Neural cell (in vitro differentiated cells): ENCODE results near the gene ZNF407. TPM values are rescaled to one million over a fixed set of nuclear protein-coding genes. Genes with fewer than 3 reads are reported as not detected.

ENCODE experiments used
- H2AFZ ChIP-seq: fragments of 200-600, 300-800 bp; sonication (generic), shearing (Covaris generic); 2 replicates; pipeline ENCODE4 v1.6.0; 2014; ENCODE audit warnings: low read depth, mild to moderate bottlenecking, antibody characterized with exemption, low read length, moderate library complexity
- H3F3A ChIP-seq: fragments of 200-600 bp; shearing (Covaris generic); 2 replicates; pipeline ENCODE4 v1.6.1; 2016; ENCODE audit warnings: mild to moderate bottlenecking, moderate library complexity, mixed read lengths, antibody characterized with exemption, low read length; ENCODE audit not compliant: insufficient read depth, poor library complexity, severe bottlenecking
- H3K27ac ChIP-seq: fragments of 200-600, 300-800 bp; sonication (generic), shearing (Covaris generic); 2 replicates; pipeline ENCODE4 v1.5.1; 2014; ENCODE audit warnings: mild to moderate bottlenecking, low read length, moderate library complexity
- H3K27me3 ChIP-seq: fragments of 300-800, 200-600 bp; sonication (generic), shearing (Covaris generic); 2 replicates; pipeline ENCODE4 v1.6.0; 2014; ENCODE audit warnings: mild to moderate bottlenecking, low read depth, low read length, moderate library complexity; ENCODE audit not compliant: insufficient read depth
- H3K36me3 ChIP-seq: fragments of 300-800, 200-600 bp; sonication (generic), shearing (Covaris generic); 2 replicates; pipeline ENCODE4 v1.5.1; 2014; ENCODE audit warnings: mild to moderate bottlenecking, antibody characterized with exemption, low read length, moderate library complexity; ENCODE audit not compliant: insufficient read depth
- H3K4me2 ChIP-seq: fragments of 300-800, 200-600 bp; sonication (generic), shearing (Covaris generic); 2 replicates; pipeline ENCODE4 v1.6.0; 2014; ENCODE audit warnings: mild to moderate bottlenecking, low read length
- H3K4me3 ChIP-seq: fragments of 300-800, 200-600 bp; sonication (generic), shearing (Covaris generic); 2 replicates; pipeline ENCODE4 v1.5.1; 2014; ENCODE audit warnings: mild to moderate bottlenecking, low read length, moderate library complexity
- H3K79me2 ChIP-seq: fragments of 200-600 bp; shearing (Covaris generic); replicated peaks from 2 replicates; pipeline ENCODE4 v1.6.0; 2014; ENCODE audit warnings: mild to moderate bottlenecking, low read length, moderate library complexity; ENCODE audit not compliant: insufficient read depth
- H3K9ac ChIP-seq: fragments of 300-800, 200-600 bp; sonication (generic), shearing (Covaris generic); 2 replicates; pipeline ENCODE4 v1.6.1; 2016; ENCODE audit warnings: mild to moderate bottlenecking, low read length, mixed read lengths
- H3K9me2 ChIP-seq: fragments of 200-600 bp; shearing (Covaris generic); 2 replicates; pipeline ENCODE4 v1.6.1; 2016; ENCODE audit warnings: mild to moderate bottlenecking, low read length, mixed read lengths; ENCODE audit not compliant: insufficient read depth
- H3K9me3 ChIP-seq: fragments of 200-600, 300-800 bp; sonication (generic), shearing (Covaris generic); 2 replicates; pipeline ENCODE4 v1.6.1; 2016; ENCODE audit warnings: mild to moderate bottlenecking, mixed run types, low read length, moderate library complexity, mixed read lengths
- H4K20me1 ChIP-seq: fragments of 200-600 bp; shearing (Covaris generic); 2 replicates; pipeline ENCODE4 v1.6.1; 2016; ENCODE audit warnings: mild to moderate bottlenecking, mixed run types; ENCODE audit not compliant: insufficient read depth
- EP300 ChIP-seq: fragments of 450-650 bp; conservative IDR thresholded peaks from 2 replicates; pipeline ENCODE4 v1.6.1; 2014; ENCODE audit warnings: antibody characterized with exemption, mild to moderate bottlenecking, moderate library complexity; ENCODE audit not compliant: poor library complexity, severe bottlenecking
- EZH2 ChIP-seq: fragments of 200-600, 300-800 bp; shearing (Covaris generic), sonication (generic); IDR thresholded peaks from 2 replicates; pipeline ENCODE4 v1.6.1; 2014; ENCODE audit warnings: antibody characterized with exemption, low read length, borderline replicate concordance, mild to moderate bottlenecking; ENCODE audit not compliant: insufficient read depth, poor library complexity, severe bottlenecking
- TAF1 ChIP-seq: IDR thresholded peaks from 2 replicates; pipeline ENCODE4 v1.6.1; 2012; ENCODE audit warnings: low read depth
- polyA plus RNA-seq: library from polyadenylated mRNA; depleted of rRNA; stranded (reverse); fragments of >200 nt; gene quantifications from 2 replicates; pipeline ENCODE4 v1.2.3, GENCODE V29; 2014
- TF ChIP-seq, protein P1 (sequence below): fragments of 450-650 bp; IDR thresholded peaks from 2 replicates; pipeline ENCODE4 v1.5.1; 2014; ENCODE audit warnings: antibody characterized with exemption, mild to moderate bottlenecking, moderate library complexity; ENCODE audit not compliant: poor library complexity, severe bottlenecking
- TF ChIP-seq, protein P2 (sequence below): IDR thresholded peaks from 2 replicates; pipeline ENCODE4 v1.6.1; 2012; ENCODE audit warnings: borderline replicate concordance

Gene ZNF407
- polyA plus RNA-seq, 1 donor from 2014 or later: 2.9 TPM

DNA sequence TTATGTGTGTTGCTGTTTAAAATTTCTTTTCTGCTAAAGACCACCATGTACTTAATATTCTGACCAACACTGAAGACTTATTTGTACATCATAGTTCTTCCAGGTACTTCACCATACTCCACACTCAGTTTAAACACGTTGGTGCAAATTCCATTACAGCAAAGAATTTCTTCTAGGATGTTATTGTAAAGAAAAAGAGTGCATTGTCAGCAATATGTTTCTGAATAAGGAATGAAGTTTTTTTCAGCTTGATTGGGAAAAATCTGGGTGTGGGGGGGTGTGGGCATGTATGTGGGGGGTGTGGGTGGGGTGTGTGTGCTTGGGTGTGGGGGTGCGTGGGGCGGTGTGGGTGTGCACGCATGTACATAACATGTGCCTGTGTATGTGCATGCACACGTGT lies 447.1 kb downstream of the ZNF407 start:
- no peaks in the 10 kb centered on the region for H3K36me3 ChIP-seq
- no peak overlapping the region for H3K9ac ChIP-seq
- no peaks in the 10 kb centered on the region for H3K9me3 ChIP-seq
- no peaks in the 10 kb centered on the region for H3F3A ChIP-seq
- H3K27me3 ChIP-seq: peaks cover 1% of the 10 kb centered on the region
- H3K4me3 ChIP-seq: no peak overlapping the region
- H4K20me1 ChIP-seq: no peaks in the 10 kb centered on the region
- H2AFZ ChIP-seq: no peak overlapping the region
- TF ChIP-seq, protein P1, sequence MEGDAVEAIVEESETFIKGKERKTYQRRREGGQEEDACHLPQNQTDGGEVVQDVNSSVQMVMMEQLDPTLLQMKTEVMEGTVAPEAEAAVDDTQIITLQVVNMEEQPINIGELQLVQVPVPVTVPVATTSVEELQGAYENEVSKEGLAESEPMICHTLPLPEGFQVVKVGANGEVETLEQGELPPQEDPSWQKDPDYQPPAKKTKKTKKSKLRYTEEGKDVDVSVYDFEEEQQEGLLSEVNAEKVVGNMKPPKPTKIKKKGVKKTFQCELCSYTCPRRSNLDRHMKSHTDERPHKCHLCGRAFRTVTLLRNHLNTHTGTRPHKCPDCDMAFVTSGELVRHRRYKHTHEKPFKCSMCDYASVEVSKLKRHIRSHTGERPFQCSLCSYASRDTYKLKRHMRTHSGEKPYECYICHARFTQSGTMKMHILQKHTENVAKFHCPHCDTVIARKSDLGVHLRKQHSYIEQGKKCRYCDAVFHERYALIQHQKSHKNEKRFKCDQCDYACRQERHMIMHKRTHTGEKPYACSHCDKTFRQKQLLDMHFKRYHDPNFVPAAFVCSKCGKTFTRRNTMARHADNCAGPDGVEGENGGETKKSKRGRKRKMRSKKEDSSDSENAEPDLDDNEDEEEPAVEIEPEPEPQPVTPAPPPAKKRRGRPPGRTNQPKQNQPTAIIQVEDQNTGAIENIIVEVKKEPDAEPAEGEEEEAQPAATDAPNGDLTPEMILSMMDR: no peak
- TF ChIP-seq, protein P2, sequence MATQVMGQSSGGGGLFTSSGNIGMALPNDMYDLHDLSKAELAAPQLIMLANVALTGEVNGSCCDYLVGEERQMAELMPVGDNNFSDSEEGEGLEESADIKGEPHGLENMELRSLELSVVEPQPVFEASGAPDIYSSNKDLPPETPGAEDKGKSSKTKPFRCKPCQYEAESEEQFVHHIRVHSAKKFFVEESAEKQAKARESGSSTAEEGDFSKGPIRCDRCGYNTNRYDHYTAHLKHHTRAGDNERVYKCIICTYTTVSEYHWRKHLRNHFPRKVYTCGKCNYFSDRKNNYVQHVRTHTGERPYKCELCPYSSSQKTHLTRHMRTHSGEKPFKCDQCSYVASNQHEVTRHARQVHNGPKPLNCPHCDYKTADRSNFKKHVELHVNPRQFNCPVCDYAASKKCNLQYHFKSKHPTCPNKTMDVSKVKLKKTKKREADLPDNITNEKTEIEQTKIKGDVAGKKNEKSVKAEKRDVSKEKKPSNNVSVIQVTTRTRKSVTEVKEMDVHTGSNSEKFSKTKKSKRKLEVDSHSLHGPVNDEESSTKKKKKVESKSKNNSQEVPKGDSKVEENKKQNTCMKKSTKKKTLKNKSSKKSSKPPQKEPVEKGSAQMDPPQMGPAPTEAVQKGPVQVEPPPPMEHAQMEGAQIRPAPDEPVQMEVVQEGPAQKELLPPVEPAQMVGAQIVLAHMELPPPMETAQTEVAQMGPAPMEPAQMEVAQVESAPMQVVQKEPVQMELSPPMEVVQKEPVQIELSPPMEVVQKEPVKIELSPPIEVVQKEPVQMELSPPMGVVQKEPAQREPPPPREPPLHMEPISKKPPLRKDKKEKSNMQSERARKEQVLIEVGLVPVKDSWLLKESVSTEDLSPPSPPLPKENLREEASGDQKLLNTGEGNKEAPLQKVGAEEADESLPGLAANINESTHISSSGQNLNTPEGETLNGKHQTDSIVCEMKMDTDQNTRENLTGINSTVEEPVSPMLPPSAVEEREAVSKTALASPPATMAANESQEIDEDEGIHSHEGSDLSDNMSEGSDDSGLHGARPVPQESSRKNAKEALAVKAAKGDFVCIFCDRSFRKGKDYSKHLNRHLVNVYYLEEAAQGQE: no peak
- no peak for TF ChIP-seq TAF1
- H3K79me2 ChIP-seq: no peaks in the 10 kb centered on the region
- no peak overlapping the region for H3K4me2 ChIP-seq
- no peak overlapping the region for H3K27ac ChIP-seq
- H3K9me2 ChIP-seq: no peaks in the 10 kb centered on the region

DNA sequence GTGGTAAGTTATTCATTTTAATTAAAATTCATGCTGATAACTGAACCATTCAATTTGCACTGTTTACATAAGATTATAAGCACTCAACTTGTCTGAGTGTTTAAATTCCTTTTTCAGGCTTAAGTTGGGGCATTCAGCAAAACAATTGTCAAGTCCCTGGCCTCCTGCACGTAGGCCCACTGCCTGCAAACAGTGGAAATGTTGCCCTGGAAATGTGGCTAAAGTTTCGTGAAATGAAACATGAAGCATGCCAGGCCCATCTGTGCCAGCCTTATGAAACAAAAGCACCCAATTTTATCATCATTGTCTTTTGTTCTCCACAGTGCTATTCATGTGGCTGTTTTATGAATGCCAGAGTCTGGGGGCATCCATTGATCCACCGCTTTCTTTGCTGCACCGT lies 447.6 kb downstream of the ZNF407 start:
- H3K4me3 ChIP-seq: no peak overlapping the region
- H3K9me2 ChIP-seq: no peaks in the 10 kb centered on the region
- H3K27ac ChIP-seq: no peak overlapping the region

More for the DNA sequence above, 447.6 kb downstream of the ZNF407 start:
- H3K27me3 ChIP-seq: no peaks in the 10 kb centered on the region
- H3K9ac ChIP-seq: no peak overlapping the region
- no peaks in the 10 kb centered on the region for H3K79me2 ChIP-seq
- no peaks in the 10 kb centered on the region for H4K20me1 ChIP-seq
- no peaks in the 10 kb centered on the region for H3K36me3 ChIP-seq
- no peaks in the 10 kb centered on the region for H3K9me3 ChIP-seq
- TF ChIP-seq EP300 (no peak), EZH2 (no peak)
- TF ChIP-seq, protein P1: no peak
- no peak overlapping the region for H3K4me2 ChIP-seq
- H3F3A ChIP-seq: no peaks in the 10 kb centered on the region
- H2AFZ ChIP-seq: no peak overlapping the region
